Loucy (cell line): ENCODE data around the gene TMEM140.

Source experiments
- EZH2phosphoT487 ChIP-seq: fragments of 200-600 bp; IDR thresholded peaks from 2 replicates; pipeline ENCODE4 v1.6.1; 2018; ENCODE audit warnings: antibody characterized with exemption, mild to moderate bottlenecking, moderate library complexity, borderline replicate concordance
- TF ChIP-seq, protein P1 (sequence below): fragments of 200-600 bp; sonication (generic); conservative IDR thresholded peaks from 2 replicates; pipeline ENCODE4 v1.5.1; 2014; ENCODE audit warnings: mild to moderate bottlenecking, antibody characterized with exemption, low read length

DNA sequence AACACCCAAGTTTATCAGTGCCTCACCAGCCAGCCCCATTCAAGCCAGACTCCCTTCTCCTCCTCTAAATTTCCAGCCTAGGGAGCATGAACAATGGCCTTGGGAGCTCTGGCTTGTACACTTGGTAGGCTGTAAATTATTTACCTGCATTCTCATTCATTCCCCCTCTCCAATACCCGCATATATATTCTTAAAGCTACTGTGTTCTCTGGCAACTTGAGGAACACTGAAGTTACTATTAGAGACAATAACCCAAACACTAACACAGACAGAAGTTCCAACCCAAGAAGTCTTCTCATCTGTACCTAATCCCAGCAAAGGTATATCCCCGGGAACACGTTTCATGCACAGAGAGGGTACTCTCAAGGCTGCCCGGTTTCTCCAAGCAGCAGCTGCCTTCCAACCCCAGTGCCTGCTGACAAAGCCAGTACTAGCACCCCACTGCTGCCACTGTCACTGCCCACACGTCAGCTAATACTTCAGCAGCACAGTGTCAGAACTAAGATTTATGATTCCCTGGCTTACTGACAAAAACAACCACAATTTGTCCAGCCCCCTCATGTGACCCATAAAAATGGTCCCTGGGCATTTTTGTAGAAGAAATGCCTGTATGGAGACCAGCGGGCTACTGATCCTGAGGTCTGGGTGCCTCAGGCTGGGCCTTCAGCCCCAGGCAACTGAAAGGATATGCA is 60.4 kb downstream of the TMEM140 start:
- TF ChIP-seq, protein P1, sequence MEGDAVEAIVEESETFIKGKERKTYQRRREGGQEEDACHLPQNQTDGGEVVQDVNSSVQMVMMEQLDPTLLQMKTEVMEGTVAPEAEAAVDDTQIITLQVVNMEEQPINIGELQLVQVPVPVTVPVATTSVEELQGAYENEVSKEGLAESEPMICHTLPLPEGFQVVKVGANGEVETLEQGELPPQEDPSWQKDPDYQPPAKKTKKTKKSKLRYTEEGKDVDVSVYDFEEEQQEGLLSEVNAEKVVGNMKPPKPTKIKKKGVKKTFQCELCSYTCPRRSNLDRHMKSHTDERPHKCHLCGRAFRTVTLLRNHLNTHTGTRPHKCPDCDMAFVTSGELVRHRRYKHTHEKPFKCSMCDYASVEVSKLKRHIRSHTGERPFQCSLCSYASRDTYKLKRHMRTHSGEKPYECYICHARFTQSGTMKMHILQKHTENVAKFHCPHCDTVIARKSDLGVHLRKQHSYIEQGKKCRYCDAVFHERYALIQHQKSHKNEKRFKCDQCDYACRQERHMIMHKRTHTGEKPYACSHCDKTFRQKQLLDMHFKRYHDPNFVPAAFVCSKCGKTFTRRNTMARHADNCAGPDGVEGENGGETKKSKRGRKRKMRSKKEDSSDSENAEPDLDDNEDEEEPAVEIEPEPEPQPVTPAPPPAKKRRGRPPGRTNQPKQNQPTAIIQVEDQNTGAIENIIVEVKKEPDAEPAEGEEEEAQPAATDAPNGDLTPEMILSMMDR, result no peak
- TF ChIP-seq EZH2phosphoT487, result no peak
